GM12801 (cell line): ENCODE data around the gene ENAM.

ENCODE experiments used
- TF ChIP-seq, protein P1 (sequence below): IDR thresholded peaks from one replicate; pipeline ENCODE4 v1.5.1; 2011; ENCODE audit warnings: control low read depth; ENCODE audit not compliant: insufficient read length; ENCODE audit errors: extremely low read depth

The ENAM gene

GRCh38 chr4:70629469-70630090, 1.0 kb downstream of the ENAM start:
- TF ChIP-seq, protein P1, sequence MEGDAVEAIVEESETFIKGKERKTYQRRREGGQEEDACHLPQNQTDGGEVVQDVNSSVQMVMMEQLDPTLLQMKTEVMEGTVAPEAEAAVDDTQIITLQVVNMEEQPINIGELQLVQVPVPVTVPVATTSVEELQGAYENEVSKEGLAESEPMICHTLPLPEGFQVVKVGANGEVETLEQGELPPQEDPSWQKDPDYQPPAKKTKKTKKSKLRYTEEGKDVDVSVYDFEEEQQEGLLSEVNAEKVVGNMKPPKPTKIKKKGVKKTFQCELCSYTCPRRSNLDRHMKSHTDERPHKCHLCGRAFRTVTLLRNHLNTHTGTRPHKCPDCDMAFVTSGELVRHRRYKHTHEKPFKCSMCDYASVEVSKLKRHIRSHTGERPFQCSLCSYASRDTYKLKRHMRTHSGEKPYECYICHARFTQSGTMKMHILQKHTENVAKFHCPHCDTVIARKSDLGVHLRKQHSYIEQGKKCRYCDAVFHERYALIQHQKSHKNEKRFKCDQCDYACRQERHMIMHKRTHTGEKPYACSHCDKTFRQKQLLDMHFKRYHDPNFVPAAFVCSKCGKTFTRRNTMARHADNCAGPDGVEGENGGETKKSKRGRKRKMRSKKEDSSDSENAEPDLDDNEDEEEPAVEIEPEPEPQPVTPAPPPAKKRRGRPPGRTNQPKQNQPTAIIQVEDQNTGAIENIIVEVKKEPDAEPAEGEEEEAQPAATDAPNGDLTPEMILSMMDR: no peak

GRCh38 chr4:70630162-70630561, 1.6 kb downstream of the ENAM start:
- TF ChIP-seq, protein P1: no peak

- TF ChIP-seq, protein P1: no peak
Measured at GRCh38 chr4:70632028-70632427, 3.5 kb downstream of the ENAM start.

DNA sequence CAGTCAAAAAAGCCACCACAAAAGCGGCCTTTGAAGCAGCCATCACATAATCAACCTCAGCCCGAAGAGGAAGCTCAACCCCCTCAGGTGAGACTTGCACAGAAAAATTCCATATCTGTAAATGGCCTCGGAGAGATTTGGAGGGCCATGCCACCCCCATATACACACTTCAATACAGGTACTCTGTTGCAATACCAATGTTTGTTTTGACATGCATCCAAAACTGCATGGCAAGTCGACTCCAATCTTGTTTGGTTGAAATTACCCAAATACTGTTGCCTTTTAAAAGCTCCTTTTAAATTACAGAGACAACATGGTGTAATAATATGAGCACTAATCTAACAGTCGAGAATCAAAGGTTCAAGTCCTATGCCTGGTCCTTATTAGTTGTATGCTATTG, 5.9 kb downstream of the ENAM start:
- TF ChIP-seq, protein P1: no peak

- TF ChIP-seq, protein P1: no peak
Measured at GRCh38 chr4:70637239-70637913, 8.8 kb downstream of the ENAM start.

- TF ChIP-seq, protein P1: no peak
Measured at GRCh38 chr4:70640192-70640591, 11.6 kb downstream of the ENAM start.

GRCh38 chr4:70651864-70652506, 23.4 kb downstream of the ENAM start:
- TF ChIP-seq, protein P1: no peak
